ENCODE results near the gene TRAPPC14. TPM values are rescaled to one million over a fixed set of nuclear protein-coding genes. Genes with fewer than 3 reads are reported as not detected.

Gene TRAPPC14
- total RNA-seq, 1 experiment from 2014 or later: 23.4 TPM

DNA sequence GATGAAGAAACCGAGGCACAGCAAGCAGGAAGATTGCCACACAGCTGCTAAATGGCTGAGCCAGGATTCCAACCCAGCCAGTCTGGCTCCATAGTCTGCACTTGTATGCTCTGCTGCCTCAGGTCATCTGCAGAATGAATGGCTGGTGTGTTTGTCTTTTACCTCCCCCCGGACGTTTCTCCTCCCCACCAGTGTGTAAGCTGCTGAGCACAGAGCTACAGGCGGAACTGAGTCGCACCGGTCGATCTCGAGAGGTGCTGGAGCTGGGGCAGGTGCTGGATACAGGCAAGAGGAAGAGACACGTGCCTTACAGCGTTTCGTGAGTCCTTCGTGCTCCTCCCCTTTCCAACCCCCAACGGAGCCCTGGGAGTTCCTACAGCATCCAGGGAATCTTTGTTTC is 36.5 kb downstream of the TRAPPC14 start:
- intact Hi-C loops (cut with micrococcal nuclease; ENCODE audit: unreplicated experiment): no loop called here
- peaks cover 16% of the 10 kb centered on the region; the same call in 1 of the 2 replicates for H3F3A ChIP-seq (ENCODE audit: insufficient read depth, low read depth)
- no peaks in the 10 kb centered on the region for H4K20me1 ChIP-seq (ENCODE audit: insufficient read depth)
- no peak overlapping the region for H3K4me2 ChIP-seq
- H3K27me3 ChIP-seq (ENCODE audit: insufficient read depth, low read depth): no peaks in the 10 kb centered on the region
- DNase-seq: no peak
- H3K79me2 ChIP-seq (ENCODE audit: low read depth): peaks cover 8% of the 10 kb centered on the region; the same call in 1 of the 2 replicates
- no peak for TF ChIP-seq EZH2 (IDR thresholded peaks at IDR 0.05; ENCODE audit: low read depth)
- no peak for TF ChIP-seq CTCF (conservative IDR thresholded peaks at IDR 0.05)
- H2AFZ ChIP-seq: no peak overlapping the region
- ChIA-PET POLR2A (ENCODE audit: unreplicated experiment) (no interaction called here), CTCF (no interaction called here)
- peaks cover 13% of the 10 kb centered on the region; the same call in 1 of the 2 replicates for H3K4me1 ChIP-seq (replicated peaks; ENCODE audit: insufficient read depth)
- H3K4me3 ChIP-seq: no peak overlapping the region
- no peak overlapping the region for H3K27ac ChIP-seq
- H3K9me2 ChIP-seq (ENCODE audit: insufficient read depth): no peaks in the 10 kb centered on the region
- no peaks in the 10 kb centered on the region for H3K36me3 ChIP-seq (ENCODE audit: low read depth)
- no peaks in the 10 kb centered on the region for H3K9me3 ChIP-seq (ENCODE audit: insufficient read depth, low read depth)
- no TSS peak for BruUV-seq (replicated peaks)

GRCh38 chr7:100120733-100121036 is 37.8 kb downstream of the TRAPPC14 start:
- CTCF ChIA-PET: interaction anchor here (0.5 to 0.6 kb wide), 2 partner anchors 10 to 60 kb away, joined by 3 to 18 read pairs; no protein-coding TSS in a partner anchor
- Histone ChIP-seq H2AFZ (no peak overlapping the region), H3F3A (ENCODE audit: insufficient read depth, low read depth) (peaks cover 13% of the 10 kb centered on the region; the same call in 1 of the 2 replicates), H3K9me2 (ENCODE audit: insufficient read depth) (no peaks in the 10 kb centered on the region), H3K4me2 (peak overlapping the region; percentile 87), H3K79me2 (ENCODE audit: low read depth) (peaks cover under 1% of the 10 kb centered on the region; the same call in 1 of the 2 replicates), H3K27me3 (ENCODE audit: insufficient read depth, low read depth) (no peaks in the 10 kb centered on the region), H3K36me3 (ENCODE audit: low read depth) (no peaks in the 10 kb centered on the region), H3K4me3 (no peak overlapping the region), H3K4me1 (replicated peaks; ENCODE audit: insufficient read depth) (peaks cover 10% of the 10 kb centered on the region; the same call in 1 of the 2 replicates), H3K9me3 (ENCODE audit: insufficient read depth, low read depth) (no peaks in the 10 kb centered on the region), H3K27ac (no peak overlapping the region), H4K20me1 (ENCODE audit: insufficient read depth) (no peaks in the 10 kb centered on the region)
- POLR2A ChIA-PET (ENCODE audit: unreplicated experiment): no interaction called here
- intact Hi-C loops (cut with micrococcal nuclease; ENCODE audit: unreplicated experiment): no loop called here
- no TSS peak for BruUV-seq (replicated peaks)
- TF ChIP-seq EZH2 (IDR thresholded peaks at IDR 0.05; ENCODE audit: low read depth) (no peak), CTCF (conservative IDR thresholded peaks at IDR 0.05) (no peak)
- DNase-seq: no peak

- H3K4me1 ChIP-seq (replicated peaks; ENCODE audit: insufficient read depth): peaks cover 5% of the 10 kb centered on the region; the same call in 1 of the 2 replicates
- H3K4me3 ChIP-seq: peak overlapping the region; percentile 76
- H3F3A ChIP-seq (ENCODE audit: insufficient read depth, low read depth): peaks cover 7% of the 10 kb centered on the region; the same call in 1 of the 2 replicates
- H3K4me2 ChIP-seq: peak overlapping the region; percentile 87
- H3K27me3 ChIP-seq (ENCODE audit: insufficient read depth, low read depth): no peaks in the 10 kb centered on the region
- no peak overlapping the region for H3K27ac ChIP-seq
- BruUV-seq (replicated peaks): TSS peak; percentile 62
- H3K9me3 ChIP-seq (ENCODE audit: insufficient read depth, low read depth): no peaks in the 10 kb centered on the region
- no peaks in the 10 kb centered on the region for H3K79me2 ChIP-seq (ENCODE audit: low read depth)
- ChIA-PET CTCF (interaction anchor here (0.5 kb wide), 1 partner anchor 10 kb away, joined by 18 read pairs; no protein-coding TSS in a partner anchor), POLR2A (ENCODE audit: unreplicated experiment) (interaction anchor here (0.6 kb wide), 1 partner anchor 25 kb away, joined by 3 read pairs; no protein-coding TSS in a partner anchor)
- H4K20me1 ChIP-seq (ENCODE audit: insufficient read depth): no peaks in the 10 kb centered on the region
- intact Hi-C loops (cut with micrococcal nuclease; ENCODE audit: unreplicated experiment): loop anchor here (1.0 kb wide), 1 partner anchor 19 kb away; the partner anchor contains the start of genes AP4M1 and MCM7
- H2AFZ ChIP-seq: peak overlapping the region; percentile 89
- H3K9me2 ChIP-seq (ENCODE audit: insufficient read depth): no peaks in the 10 kb centered on the region
- peak in 1 of 2 experiments; percentile 53 for DNase-seq
- no peaks in the 10 kb centered on the region for H3K36me3 ChIP-seq (ENCODE audit: low read depth)
- TF ChIP-seq EZH2 (IDR thresholded peaks at IDR 0.05; ENCODE audit: low read depth) (no peak), CTCF (conservative IDR thresholded peaks at IDR 0.05) (no peak)
These were observed 38.4 kb downstream of the TRAPPC14 start for GRCh38 chr7:100119970-100120732.
